GM12872 (cell line): ENCODE results near the gene ADAM17.

Experiments used
- CTCF ChIP-seq: IDR thresholded peaks from 3 replicates; pipeline ENCODE4 v1.5.1; 2011; ENCODE audit warnings: low read depth, mild to moderate bottlenecking, low read length, moderate library complexity; ENCODE audit not compliant: insufficient read depth

Gene ADAM17

GRCh38 chr2:9556121-9556743, 602 bp upstream of the ADAM17 start:
- no peak for TF ChIP-seq CTCF

- TF ChIP-seq CTCF, result no peak
Observed at GRCh38 chr2:9554921-9555296, 721 bp downstream of the ADAM17 start.

GRCh38 chr2:9552219-9553178, 3.1 kb downstream of the ADAM17 start:
- TF ChIP-seq CTCF, result no peak

GRCh38 chr2:9549420-9549819, 6.2 kb downstream of the ADAM17 start:
- no peak for TF ChIP-seq CTCF

GRCh38 chr2:9548506-9548905, 7.1 kb downstream of the ADAM17 start:
- TF ChIP-seq CTCF, result no peak

GRCh38 chr2:9547262-9547991, 8.2 kb downstream of the ADAM17 start:
- no peak for TF ChIP-seq CTCF

GRCh38 chr2:9545502-9545901, 10.1 kb downstream of the ADAM17 start:
- TF ChIP-seq CTCF, result no peak
